Measurements from ENCODE around the gene CNNM2.
"Not testable (repeated sequence)": the region's sequence is repeated elsewhere in the genome, so short reads cannot be mapped to it uniquely, and the experiment has no call there.

The CNNM2 gene

GRCh38 chr10:103040418-103040817, 122.3 kb downstream of the CNNM2 start:
- DNase-seq (ENCODE audit: low read depth), result no peak

- DNase-seq (ENCODE audit: low read depth), result no peak
Observed at GRCh38 chr10:103041391-103041790, 123.3 kb downstream of the CNNM2 start.

GRCh38 chr10:103042129-103042528, 124.0 kb downstream of the CNNM2 start:
- no peak for DNase-seq (ENCODE audit: low read depth)

- no peak for DNase-seq (ENCODE audit: low read depth)
Observed at GRCh38 chr10:103042908-103043307, 124.8 kb downstream of the CNNM2 start.

GRCh38 chr10:103044942-103045489, 126.9 kb downstream of the CNNM2 start:
- no peak for DNase-seq (ENCODE audit: low read depth)

- no peak for DNase-seq (ENCODE audit: low read depth)
Observed at GRCh38 chr10:103045961-103046360, 127.9 kb downstream of the CNNM2 start.

- DNase-seq (ENCODE audit: low read depth), result no peak
Observed at GRCh38 chr10:103047381-103047780, 129.3 kb downstream of the CNNM2 start.

- DNase-seq (ENCODE audit: low read depth), result no peak
Observed at GRCh38 chr10:103049237-103049636, 131.1 kb downstream of the CNNM2 start.

GRCh38 chr10:103053659-103054581, 135.8 kb downstream of the CNNM2 start:
- DNase-seq (ENCODE audit: low read depth), result peak; percentile 20

- no peak for DNase-seq (ENCODE audit: low read depth)
Observed at GRCh38 chr10:103054621-103055020, 136.5 kb downstream of the CNNM2 start.

- DNase-seq (ENCODE audit: low read depth), result no peak
Observed at GRCh38 chr10:103055105-103055504, 137.0 kb downstream of the CNNM2 start.

GRCh38 chr10:103058034-103058433, 139.9 kb downstream of the CNNM2 start:
- DNase-seq (ENCODE audit: low read depth), result no peak

- no peak for DNase-seq (ENCODE audit: low read depth)
Observed at GRCh38 chr10:103060575-103060974, 142.5 kb downstream of the CNNM2 start.

GRCh38 chr10:103062854-103063590, 144.9 kb downstream of the CNNM2 start:
- no peak for DNase-seq (ENCODE audit: low read depth)

- no peak for DNase-seq (ENCODE audit: low read depth)
Observed at GRCh38 chr10:103064956-103065355, 146.9 kb downstream of the CNNM2 start.

GRCh38 chr10:103066141-103067098, 148.3 kb downstream of the CNNM2 start:
- no peak for DNase-seq (ENCODE audit: low read depth)

GRCh38 chr10:103067099-103067477, 149.0 kb downstream of the CNNM2 start:
- DNase-seq (ENCODE audit: low read depth), result not testable (repeated sequence)

GRCh38 chr10:103067484-103067883, 149.4 kb downstream of the CNNM2 start:
- DNase-seq (ENCODE audit: low read depth), result no peak

- no peak for DNase-seq (ENCODE audit: low read depth)
Observed at GRCh38 chr10:103067956-103068355, 149.9 kb downstream of the CNNM2 start.

GRCh38 chr10:103069453-103070331, 151.6 kb downstream of the CNNM2 start:
- peak; percentile 45 for DNase-seq (ENCODE audit: low read depth)

- no peak for DNase-seq (ENCODE audit: low read depth)
Observed at GRCh38 chr10:103072276-103072675, 154.2 kb downstream of the CNNM2 start.

Data from stimulated activated CD8-positive, alpha-beta memory T cell treated with anti-CD3 and anti-CD28 coated beads, Interleukin-12 subunit alpha, Interleukin-12 subunit beta, amount 100 ng/mL, for 1 hour (primary cell).